Measurements from ENCODE around the gene SEPTIN8. TPM values are rescaled to one million over a fixed set of nuclear protein-coding genes. Genes with fewer than 3 reads are reported as not detected.

SEPTIN8 gene
- total RNA-seq, 1 experiment from 2014 or later: 48.5 TPM

- H3K27ac Mint-ChIP-seq (ENCODE audit: unreplicated experiment): no peak overlapping the region
- CTCF ChIA-PET: interaction anchor here (1.2 to 1.6 kb wide), 3 partner anchors 9 to 74 kb away, joined by 5 to 28 read pairs (median 8); partner anchors contain the start of gene KIF3A
- TF ChIP-seq, protein P1, sequence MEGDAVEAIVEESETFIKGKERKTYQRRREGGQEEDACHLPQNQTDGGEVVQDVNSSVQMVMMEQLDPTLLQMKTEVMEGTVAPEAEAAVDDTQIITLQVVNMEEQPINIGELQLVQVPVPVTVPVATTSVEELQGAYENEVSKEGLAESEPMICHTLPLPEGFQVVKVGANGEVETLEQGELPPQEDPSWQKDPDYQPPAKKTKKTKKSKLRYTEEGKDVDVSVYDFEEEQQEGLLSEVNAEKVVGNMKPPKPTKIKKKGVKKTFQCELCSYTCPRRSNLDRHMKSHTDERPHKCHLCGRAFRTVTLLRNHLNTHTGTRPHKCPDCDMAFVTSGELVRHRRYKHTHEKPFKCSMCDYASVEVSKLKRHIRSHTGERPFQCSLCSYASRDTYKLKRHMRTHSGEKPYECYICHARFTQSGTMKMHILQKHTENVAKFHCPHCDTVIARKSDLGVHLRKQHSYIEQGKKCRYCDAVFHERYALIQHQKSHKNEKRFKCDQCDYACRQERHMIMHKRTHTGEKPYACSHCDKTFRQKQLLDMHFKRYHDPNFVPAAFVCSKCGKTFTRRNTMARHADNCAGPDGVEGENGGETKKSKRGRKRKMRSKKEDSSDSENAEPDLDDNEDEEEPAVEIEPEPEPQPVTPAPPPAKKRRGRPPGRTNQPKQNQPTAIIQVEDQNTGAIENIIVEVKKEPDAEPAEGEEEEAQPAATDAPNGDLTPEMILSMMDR (IDR thresholded peaks at IDR 0.05; ENCODE audit: unreplicated experiment): no peak
- DNase-seq: no peak
- no peaks in the 10 kb centered on the region for H3K9me3 Mint-ChIP-seq (ENCODE audit: low read depth, unreplicated experiment)
- intact Hi-C loops (cut with micrococcal nuclease; ENCODE audit: unreplicated experiment): no loop called here
- H3K36me3 Mint-ChIP-seq (ENCODE audit: insufficient read depth, unreplicated experiment): no peaks in the 10 kb centered on the region
- no TSS peak for BruUV-seq (replicated peaks)
- no peaks in the 10 kb centered on the region for H3K27me3 Mint-ChIP-seq (ENCODE audit: unreplicated experiment)
- peak overlapping the region; percentile 66 for H3K4me3 Mint-ChIP-seq (ENCODE audit: low read depth, unreplicated experiment)
- H3K4me1 Mint-ChIP-seq (ENCODE audit: low read depth, unreplicated experiment): no peaks in the 10 kb centered on the region
Observed at GRCh38 chr5:132746592-132746953, 30.5 kb downstream of the SEPTIN8 start.

- BruUV-seq (replicated peaks): no TSS peak
Observed at GRCh38 chr5:132744659-132745058, 32.4 kb downstream of the SEPTIN8 start.

GRCh38 chr5:132742626-132743025 is 34.4 kb downstream of the SEPTIN8 start:
- intact Hi-C loops (cut with micrococcal nuclease; ENCODE audit: unreplicated experiment): no loop called here
- CTCF ChIA-PET: no interaction called here

More at GRCh38 chr5:132744659-132745058, 32.4 kb downstream of the SEPTIN8 start:
- Mint-ChIP-seq H3K36me3 (ENCODE audit: insufficient read depth, unreplicated experiment) (no peaks in the 10 kb centered on the region), H3K4me3 (ENCODE audit: low read depth, unreplicated experiment) (no peak overlapping the region), H3K27me3 (ENCODE audit: unreplicated experiment) (no peaks in the 10 kb centered on the region), H3K27ac (ENCODE audit: unreplicated experiment) (no peak overlapping the region), H3K9me3 (ENCODE audit: low read depth, unreplicated experiment) (no peaks in the 10 kb centered on the region), H3K4me1 (ENCODE audit: low read depth, unreplicated experiment) (no peaks in the 10 kb centered on the region)
- intact Hi-C loops (cut with micrococcal nuclease; ENCODE audit: unreplicated experiment): no loop called here
- TF ChIP-seq, protein P1 (IDR thresholded peaks at IDR 0.05; ENCODE audit: unreplicated experiment): no peak
- CTCF ChIA-PET: no interaction called here
- no peak for DNase-seq

GRCh38 chr5:132742158-132742557 is 34.9 kb downstream of the SEPTIN8 start:
- Mint-ChIP-seq H3K36me3 (ENCODE audit: insufficient read depth, unreplicated experiment) (peaks cover 15% of the 10 kb centered on the region), H3K4me1 (ENCODE audit: low read depth, unreplicated experiment) (peaks cover 15% of the 10 kb centered on the region), H3K9me3 (ENCODE audit: low read depth, unreplicated experiment) (no peaks in the 10 kb centered on the region), H3K27me3 (ENCODE audit: unreplicated experiment) (no peaks in the 10 kb centered on the region), H3K4me3 (ENCODE audit: low read depth, unreplicated experiment) (no peak overlapping the region), H3K27ac (ENCODE audit: unreplicated experiment) (no peak overlapping the region)
- CTCF ChIA-PET: no interaction called here
- TF ChIP-seq, protein P1 (IDR thresholded peaks at IDR 0.05; ENCODE audit: unreplicated experiment): no peak
- intact Hi-C loops (cut with micrococcal nuclease; ENCODE audit: unreplicated experiment): no loop called here
- BruUV-seq (replicated peaks): no TSS peak
- DNase-seq: no peak

More at GRCh38 chr5:132742626-132743025, 34.4 kb downstream of the SEPTIN8 start:
- peaks cover 15% of the 10 kb centered on the region for H3K4me1 Mint-ChIP-seq (ENCODE audit: low read depth, unreplicated experiment)
- H3K9me3 Mint-ChIP-seq (ENCODE audit: low read depth, unreplicated experiment): no peaks in the 10 kb centered on the region
- BruUV-seq (replicated peaks): no TSS peak
- TF ChIP-seq, protein P1 (IDR thresholded peaks at IDR 0.05; ENCODE audit: unreplicated experiment): no peak
- no peak overlapping the region for H3K4me3 Mint-ChIP-seq (ENCODE audit: low read depth, unreplicated experiment)
- no peak for DNase-seq
- no peaks in the 10 kb centered on the region for H3K27me3 Mint-ChIP-seq (ENCODE audit: unreplicated experiment)
- no peak overlapping the region for H3K27ac Mint-ChIP-seq (ENCODE audit: unreplicated experiment)
- peaks cover 10% of the 10 kb centered on the region for H3K36me3 Mint-ChIP-seq (ENCODE audit: insufficient read depth, unreplicated experiment)

Data from Calu3 (cell line).